SK-N-SH (cell line): Measurements from ENCODE around the gene FMO4. TPM values are rescaled to one million over a fixed set of nuclear protein-coding genes. Genes with fewer than 3 reads are reported as not detected.

ENCODE experiments used
- CTCF ChIA-PET: fragments of 300-600, 350-600 bp; formaldehyde crosslinking; extraction: SDS; loops from one replicate; lab custom pipeline; 2021; lab: Yijun Ruan, JAX
- POLR2A ChIA-PET: fragments of 350-600 bp; sonication (Branson Sonifier 250); formaldehyde crosslinking; extraction: SDS; loops from one replicate; lab custom pipeline; 2020; ENCODE audit warnings: antibody characterized with exemption, inconsistent platforms; lab: Yijun Ruan, JAX
- DNase-seq: peaks from one replicate; pipeline ENCODE4 v3.0.0; 2012
- H2AFZ ChIP-seq: fragments of 200-600 bp; sonication (generic); 2 replicates; pipeline ENCODE4 v1.8.1; 2016; ENCODE audit warnings: antibody characterized with exemption, mild to moderate bottlenecking, low read depth
- H3F3A ChIP-seq: fragments of 200-600 bp; sonication (generic); replicated peaks from 2 replicates; pipeline ENCODE3; 2016; ENCODE audit warnings: antibody characterized with exemption, mild to moderate bottlenecking; ENCODE audit not compliant: insufficient read depth
- H3K27ac ChIP-seq, 2 experiments: fragments of 200-500 bp in 1 of 2; fragments of 200-600 bp in 1 of 2; sonication (Bioruptor generic) in 1 of 2; sonication (generic), shearing (Covaris generic) in 1 of 2; 2 replicates each; pipeline versions ENCODE4 v1.5.1 to v1.6.1; 2014 to 2016; ENCODE audit warnings: low read depth in 2 of 2, inconsistent platforms in 1 of 2, low read length in 1 of 2, mild to moderate bottlenecking in 1 of 2, mixed read lengths in 1 of 2
- H3K27me3 ChIP-seq: fragments of 200-600 bp; sonication (generic), shearing (Covaris generic); 2 replicates; pipeline ENCODE4 v1.6.1; 2016; ENCODE audit warnings: mixed run types; ENCODE audit not compliant: insufficient read depth
- H3K36me3 ChIP-seq, 2 experiments: fragments of 200-500 bp in 1 of 2; fragments of 200-600 bp in 1 of 2; sonication (Bioruptor generic) in 1 of 2; sonication (generic) in 1 of 2; replicated peaks in 1 of 2; 2 replicates each; pipeline versions ENCODE3 to v1.5.1; 2014 to 2016; ENCODE audit warnings: low read length in 1 of 2, mild to moderate bottlenecking in 1 of 2; ENCODE audit not compliant: insufficient read depth in 2 of 2, control insufficient read depth in 1 of 2
- H3K4me1 ChIP-seq, 2 experiments: fragments of 200-500 bp in 1 of 2; fragments of 200-600 bp in 1 of 2; sonication (Bioruptor generic) in 1 of 2; sonication (generic), shearing (Covaris generic) in 1 of 2; 2 replicates each; pipeline versions ENCODE4 v1.5.1 to v1.6.1; 2014 to 2016; ENCODE audit warnings: low read depth in 1 of 2, low read length in 1 of 2, mixed run types in 1 of 2; ENCODE audit not compliant: insufficient read depth in 2 of 2, control insufficient read depth in 1 of 2
- H3K4me2 ChIP-seq: fragments of 200-600 bp; sonication (generic), shearing (Covaris generic); 2 replicates; pipeline ENCODE4 v1.6.1; 2017; ENCODE audit warnings: mixed run types
- H3K4me3 ChIP-seq, 2 experiments: fragments of 200-500 bp in 1 of 2; fragments of 200-600 bp in 1 of 2; sonication (Bioruptor generic) in 1 of 2; sonication (generic), shearing (Covaris generic) in 1 of 2; 2 replicates each; pipeline versions ENCODE4 v1.5.1 to v1.8.1; 2014 to 2016; ENCODE audit warnings: low read depth in 2 of 2, inconsistent platforms in 1 of 2, low read length in 1 of 2, mild to moderate bottlenecking in 1 of 2, mixed read lengths in 1 of 2, moderate library complexity in 1 of 2
- H3K79me2 ChIP-seq: fragments of 200-600 bp; sonication (generic); 2 replicates; pipeline ENCODE4 v1.8.1; 2017; ENCODE audit warnings: mild to moderate bottlenecking; ENCODE audit not compliant: insufficient read depth
- H3K9ac ChIP-seq: fragments of 200-600 bp; sonication (generic); 2 replicates; pipeline ENCODE4 v1.6.1; 2017; ENCODE audit warnings: mixed run types
- H3K9me2 ChIP-seq: fragments of 200-600 bp; sonication (generic); 2 replicates; pipeline ENCODE4 v1.6.1; 2017; ENCODE audit warnings: mixed run types
- H3K9me3 ChIP-seq: fragments of 200-600 bp; sonication (generic); 2 replicates; pipeline ENCODE4 v1.6.1; 2017; ENCODE audit warnings: mixed run types, mild to moderate bottlenecking, moderate library complexity
- H4K20me1 ChIP-seq: fragments of 200-600 bp; sonication (generic); 2 replicates; pipeline ENCODE4 v1.6.1; 2017; ENCODE audit warnings: mild to moderate bottlenecking, mixed run types; ENCODE audit not compliant: insufficient read depth
- CTCF ChIP-seq: fragments of 200-600 bp; sonication (generic); IDR thresholded peaks from 2 replicates; pipeline ENCODE4 v1.6.1; 2017; ENCODE audit warnings: antibody characterized with exemption, mild to moderate bottlenecking, moderate library complexity
- ELF1 ChIP-seq: IDR thresholded peaks from 2 replicates; pipeline ENCODE4 v1.4.0; 2012
- FOXJ3 ChIP-seq: sonication (generic); formaldehyde crosslinking; IDR thresholded peaks from 2 replicates; pipeline ENCODE4 v1.5.1; 2020; ENCODE audit warnings: mild to moderate bottlenecking, missing genetic modification reagents
- NRF1 ChIP-seq: IDR thresholded peaks from 2 replicates; pipeline ENCODE4 v1.6.1; 2012; ENCODE audit warnings: low read depth, mild to moderate bottlenecking, low read length
- RCOR1 ChIP-seq: fragments of 150-350 bp; IDR thresholded peaks from 2 replicates; pipeline ENCODE4 v1.6.1; 2017; ENCODE audit warnings: antibody characterized with exemption, low read length
- REST ChIP-seq: IDR thresholded peaks from 2 replicates; pipeline ENCODE4 v1.6.1; 2012; ENCODE audit warnings: mild to moderate bottlenecking, low read depth, low read length, moderate library complexity
- SIN3A ChIP-seq: IDR thresholded peaks from 2 replicates; pipeline ENCODE4 v1.6.1; 2012; ENCODE audit warnings: low read depth, mild to moderate bottlenecking, low read length, moderate library complexity, borderline replicate concordance
- TCF12 ChIP-seq: IDR thresholded peaks from 2 replicates; pipeline ENCODE4 v1.4.0; 2012
- ZBTB33 ChIP-seq: IDR thresholded peaks from 2 replicates; pipeline ENCODE4 v1.4.0; 2012; ENCODE audit warnings: low read depth, borderline replicate concordance
- WGBS: methylation state at CpG from one replicate; pipeline ENCODE4 v1.1.6; 2017; ENCODE audit warnings: low lambda C conversion rate; 5-methylcytosine and 5-hydroxymethylcytosine counted together
- polyA plus RNA-seq, 3 experiments: library from polyadenylated mRNA; depleted of rRNA; stranded (reverse); fragments of >200 nt; gene quantifications; 2 replicates each; pipeline ENCODE4 v1.2.3, GENCODE V29; 2012

FMO4 gene
- polyA plus RNA-seq, 1 of the 3 experiments (the other 2 are of a cell fraction), result 1.6 TPM

DNA sequence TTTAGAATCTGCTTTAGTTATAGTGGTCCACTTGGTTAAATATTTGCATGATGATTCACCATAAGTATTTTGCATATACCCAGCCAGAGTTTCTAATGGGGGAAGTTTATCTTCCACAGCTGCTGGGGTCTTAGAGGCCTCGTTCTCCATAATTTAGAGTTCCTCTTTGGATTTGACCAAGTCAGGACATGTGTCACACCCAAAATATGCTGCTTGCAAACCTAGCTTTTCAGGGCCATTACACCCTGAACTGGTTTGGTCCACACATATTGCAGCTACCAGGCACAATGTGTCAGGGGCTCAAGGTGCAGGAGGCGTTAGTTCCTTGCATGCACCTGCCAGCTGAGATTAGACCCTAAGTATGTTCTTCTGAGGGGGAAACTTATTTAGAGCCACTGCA is 17.1 kb upstream of the FMO4 start:
- POLR2A ChIA-PET, result no interaction called here
- peaks cover 12% of the 10 kb centered on the region for H3K9me3 ChIP-seq
- no peak overlapping the region for H3K9ac ChIP-seq
- H3F3A ChIP-seq, result no peaks in the 10 kb centered on the region
- no peak overlapping the region for H3K4me2 ChIP-seq
- peaks cover 0 to 6% of the 10 kb centered on the region in 2 experiments; a peak in 1 of 4 replicates for H3K4me1 ChIP-seq
- 3% methylated on average over 2 of the region's 2 CpGs for WGBS
- H3K36me3 ChIP-seq, result no peaks in the 10 kb centered on the region
- no peak overlapping the region for H3K4me3 ChIP-seq
- H4K20me1 ChIP-seq, result no peaks in the 10 kb centered on the region
- peaks cover 6% of the 10 kb centered on the region; the same call in 1 of the 2 replicates for H3K27me3 ChIP-seq
- no peaks in the 10 kb centered on the region for H3K79me2 ChIP-seq
- no peak overlapping the region for H2AFZ ChIP-seq
- no peak for TF ChIP-seq TCF12
- no peak for TF ChIP-seq NRF1
- TF ChIP-seq ELF1, result no peak
- no peak for TF ChIP-seq RCOR1
- TF ChIP-seq FOXJ3, result no peak
- no peak for TF ChIP-seq SIN3A
- H3K9me2 ChIP-seq, result no peaks in the 10 kb centered on the region
- DNase-seq, result no peak
- no peak overlapping the region for H3K27ac ChIP-seq
- CTCF ChIA-PET, result interaction anchor here (1.3 kb wide), 1 partner anchor 18 kb away, joined by 6 read pairs; the partner anchor contains the start of gene FMO4

DNA sequence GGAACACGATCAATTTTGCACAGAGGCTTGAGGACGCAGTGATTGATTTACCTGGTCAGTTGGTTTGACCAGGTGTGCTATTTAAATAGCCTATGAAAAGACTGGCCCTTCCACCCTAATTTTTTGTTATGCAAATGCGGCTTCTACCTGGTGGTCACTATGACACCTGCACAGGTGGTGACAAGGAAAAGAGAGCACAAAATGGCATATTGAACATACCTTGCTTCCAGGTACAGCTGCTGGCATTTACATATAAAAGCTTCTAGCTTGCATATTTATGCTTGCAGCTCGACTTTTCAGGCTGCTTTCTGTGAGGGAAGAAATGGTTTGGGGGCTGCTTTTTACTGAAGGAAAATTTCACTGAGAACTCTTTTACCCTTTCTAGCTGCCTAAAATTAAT is 15.3 kb upstream of the FMO4 start:
- H3K4me2 ChIP-seq, result no peak overlapping the region
- H3K4me3 ChIP-seq, result no peak overlapping the region
- WGBS, result 7% methylated on average over 4 of the region's 4 CpGs
- H3F3A ChIP-seq, result no peaks in the 10 kb centered on the region
- H2AFZ ChIP-seq, result no peak overlapping the region
- peaks cover 12% of the 10 kb centered on the region for H3K9me3 ChIP-seq
- peaks cover 6% of the 10 kb centered on the region; the same call in 1 of the 2 replicates for H3K27me3 ChIP-seq
- POLR2A ChIA-PET, result no interaction called here
- no peaks in the 10 kb centered on the region for H3K9me2 ChIP-seq
- H3K36me3 ChIP-seq, result no peaks in the 10 kb centered on the region
- CTCF ChIA-PET, result no interaction called here
- H4K20me1 ChIP-seq, result no peaks in the 10 kb centered on the region
- H3K9ac ChIP-seq, result no peak overlapping the region
- no peak overlapping the region for H3K27ac ChIP-seq
- H3K4me1 ChIP-seq, result peaks cover 0 to 2% of the 10 kb centered on the region in 2 experiments; a peak in 1 of 4 replicates
- DNase-seq, result no peak
- TF ChIP-seq ZBTB33 (no peak), NRF1 (no peak), CTCF (no peak), REST (no peak), RCOR1 (no peak)
- H3K79me2 ChIP-seq, result no peaks in the 10 kb centered on the region
